ENCODE results near the gene GARNL3. TPM values are rescaled to one million over a fixed set of nuclear protein-coding genes. Genes with fewer than 3 reads are reported as not detected.

The GARNL3 gene, protein sequence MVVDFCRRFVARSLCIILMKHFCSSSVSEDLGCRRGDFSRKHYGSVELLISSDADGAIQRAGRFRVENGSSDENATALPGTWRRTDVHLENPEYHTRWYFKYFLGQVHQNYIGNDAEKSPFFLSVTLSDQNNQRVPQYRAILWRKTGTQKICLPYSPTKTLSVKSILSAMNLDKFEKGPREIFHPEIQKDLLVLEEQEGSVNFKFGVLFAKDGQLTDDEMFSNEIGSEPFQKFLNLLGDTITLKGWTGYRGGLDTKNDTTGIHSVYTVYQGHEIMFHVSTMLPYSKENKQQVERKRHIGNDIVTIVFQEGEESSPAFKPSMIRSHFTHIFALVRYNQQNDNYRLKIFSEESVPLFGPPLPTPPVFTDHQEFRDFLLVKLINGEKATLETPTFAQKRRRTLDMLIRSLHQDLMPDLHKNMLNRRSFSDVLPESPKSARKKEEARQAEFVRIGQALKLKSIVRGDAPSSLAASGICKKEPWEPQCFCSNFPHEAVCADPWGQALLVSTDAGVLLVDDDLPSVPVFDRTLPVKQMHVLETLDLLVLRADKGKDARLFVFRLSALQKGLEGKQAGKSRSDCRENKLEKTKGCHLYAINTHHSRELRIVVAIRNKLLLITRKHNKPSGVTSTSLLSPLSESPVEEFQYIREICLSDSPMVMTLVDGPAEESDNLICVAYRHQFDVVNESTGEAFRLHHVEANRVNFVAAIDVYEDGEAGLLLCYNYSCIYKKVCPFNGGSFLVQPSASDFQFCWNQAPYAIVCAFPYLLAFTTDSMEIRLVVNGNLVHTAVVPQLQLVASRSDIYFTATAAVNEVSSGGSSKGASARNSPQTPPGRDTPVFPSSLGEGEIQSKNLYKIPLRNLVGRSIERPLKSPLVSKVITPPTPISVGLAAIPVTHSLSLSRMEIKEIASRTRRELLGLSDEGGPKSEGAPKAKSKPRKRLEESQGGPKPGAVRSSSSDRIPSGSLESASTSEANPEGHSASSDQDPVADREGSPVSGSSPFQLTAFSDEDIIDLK
- total RNA-seq = 8.2 and 10.7 TPM in 2 replicates

GRCh38 chr9:127264462-127265219 is at the start of gene GARNL3:
Gene GARNL3 (plus strand): TSS chr9:127264774. CDS start chr9:127264878, 104 bp downstream.

DNA sequence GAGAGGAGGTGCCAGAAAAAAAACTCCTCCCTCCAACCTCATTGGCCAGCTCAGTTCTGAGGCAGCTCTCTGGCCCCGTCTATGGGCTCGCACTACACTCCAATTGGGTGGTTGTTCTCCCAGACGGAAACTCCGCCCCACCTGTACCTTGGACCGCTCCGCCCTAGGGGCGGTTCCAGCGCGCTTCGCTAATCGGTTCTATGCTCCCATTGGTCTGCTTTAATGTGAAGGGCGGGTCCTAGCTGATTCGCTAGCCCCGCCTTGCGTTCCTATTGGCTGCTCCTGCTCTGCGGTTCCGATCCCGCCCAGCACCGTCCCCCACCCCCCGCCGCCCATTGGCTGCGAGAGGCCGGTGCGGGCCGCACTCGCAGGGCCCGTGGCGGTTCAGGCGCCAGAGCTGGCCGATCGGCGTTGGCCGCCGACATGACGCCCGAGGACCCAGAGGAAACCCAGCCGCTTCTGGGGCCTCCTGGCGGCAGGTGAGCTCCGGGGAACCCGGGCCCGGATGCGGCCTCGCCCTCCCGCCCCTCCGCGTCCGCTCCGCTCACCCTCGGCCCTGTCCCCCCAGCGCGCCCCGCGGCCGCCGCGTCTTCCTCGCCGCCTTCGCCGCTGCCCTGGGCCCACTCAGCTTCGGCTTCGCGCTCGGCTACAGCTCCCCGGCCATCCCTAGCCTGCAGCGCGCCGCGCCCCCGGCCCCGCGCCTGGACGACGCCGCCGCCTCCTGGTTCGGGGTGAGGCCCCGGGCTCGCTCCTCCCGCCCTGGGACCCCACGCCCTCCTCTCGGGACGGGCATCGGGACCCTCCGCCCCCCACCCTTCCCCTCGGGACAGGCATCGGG is 132.5 kb downstream of the GARNL3 start, which contains the start of gene SLC2A8:
Gene SLC2A8 (plus strand): TSS at position 362 of the 838 bp plus-strand sequence. CDS start 62 bp downstream, at position 424.

DNA sequence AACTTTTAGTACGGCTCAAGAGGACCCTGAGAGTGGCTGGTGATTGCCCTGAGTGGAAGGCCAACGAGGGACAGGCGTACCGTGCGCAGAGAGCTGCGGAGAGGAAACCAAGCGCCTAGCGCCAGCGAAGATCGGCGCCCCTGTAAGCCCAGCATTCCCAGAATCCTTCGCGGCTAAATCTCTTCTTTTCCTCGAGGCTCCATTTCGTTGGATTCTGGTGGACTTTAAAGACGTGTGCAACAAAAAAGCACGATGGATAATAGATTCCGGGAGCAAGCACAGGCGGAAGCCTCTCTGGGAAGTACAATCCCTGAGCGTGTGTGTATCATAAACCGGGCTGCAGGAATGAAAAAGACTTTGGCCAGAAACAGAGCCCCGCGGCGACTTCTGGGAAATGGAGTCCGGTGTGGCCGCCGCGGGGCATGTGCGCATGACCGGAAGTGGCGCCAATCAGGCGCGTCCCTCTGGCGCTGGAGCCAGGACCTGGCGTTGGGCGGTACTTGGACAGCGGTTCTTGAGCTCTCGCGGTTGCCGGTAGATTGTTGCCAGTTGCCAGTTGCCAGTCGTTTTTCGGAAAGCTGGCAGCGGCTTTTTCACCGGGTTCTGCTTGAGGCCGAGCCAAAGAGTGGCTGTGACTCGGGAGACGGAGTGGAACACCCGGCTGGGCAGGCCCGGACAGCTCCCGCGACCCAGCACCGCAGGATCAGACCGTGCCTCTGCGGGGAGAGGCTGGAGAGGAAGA is 159.5 kb downstream of the GARNL3 start, which contains the start of gene ZNF79:
Gene ZNF79 (plus strand): TSS at position 449 of the 742 bp plus-strand sequence. CDS start 406 bp downstream, outside the sequence.

Other genes with a start within 250 kb of the GARNL3 start
- gene ANGPTL2, start 142.1 kb upstream of the GARNL3 start, total RNA-seq = 51.1 and 64.2 TPM in 2 replicates
- gene SLC2A8, start 132.4 kb downstream of the GARNL3 start, total RNA-seq = 7.1 and 8.5 TPM in 2 replicates
- 8.9 and 10.2 TPM in 2 replicates for gene ZNF79, start 159.6 kb downstream of the GARNL3 start, total RNA-seq
- 1,366 and 1,457 TPM in 2 replicates for gene RPL12, start 186.6 kb downstream of the GARNL3 start, total RNA-seq
- gene LRSAM1, start 186.7 kb downstream of the GARNL3 start, total RNA-seq = 12.3 and 12.8 TPM in 2 replicates